Inflammatory macrophage (primary cell): Measurements from ENCODE around the gene CNEP1R1.
"Not testable (repeated sequence)": the region's sequence is repeated elsewhere in the genome, so short reads cannot be mapped to it uniquely, and the experiment has no call there.

Experiments
- DNase-seq, 2 donors: peaks; one replicate each; pipeline ENCODE4 v3.0.0-alpha.2; 2020 to 2022
- total RNA-seq, 18 experiments: gene quantifications; one replicate each; lab custom pipeline; 2026; ENCODE audit warnings: mixed read lengths in 6 of 18, inconsistent platforms in 2 of 18; lab: John Stamatoyannopoulos, UW

CNEP1R1 gene, protein sequence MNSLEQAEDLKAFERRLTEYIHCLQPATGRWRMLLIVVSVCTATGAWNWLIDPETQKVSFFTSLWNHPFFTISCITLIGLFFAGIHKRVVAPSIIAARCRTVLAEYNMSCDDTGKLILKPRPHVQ
- 22.7 to 69.1 (median 42.3) reads per million in 18 experiments for total RNA-seq

DNA sequence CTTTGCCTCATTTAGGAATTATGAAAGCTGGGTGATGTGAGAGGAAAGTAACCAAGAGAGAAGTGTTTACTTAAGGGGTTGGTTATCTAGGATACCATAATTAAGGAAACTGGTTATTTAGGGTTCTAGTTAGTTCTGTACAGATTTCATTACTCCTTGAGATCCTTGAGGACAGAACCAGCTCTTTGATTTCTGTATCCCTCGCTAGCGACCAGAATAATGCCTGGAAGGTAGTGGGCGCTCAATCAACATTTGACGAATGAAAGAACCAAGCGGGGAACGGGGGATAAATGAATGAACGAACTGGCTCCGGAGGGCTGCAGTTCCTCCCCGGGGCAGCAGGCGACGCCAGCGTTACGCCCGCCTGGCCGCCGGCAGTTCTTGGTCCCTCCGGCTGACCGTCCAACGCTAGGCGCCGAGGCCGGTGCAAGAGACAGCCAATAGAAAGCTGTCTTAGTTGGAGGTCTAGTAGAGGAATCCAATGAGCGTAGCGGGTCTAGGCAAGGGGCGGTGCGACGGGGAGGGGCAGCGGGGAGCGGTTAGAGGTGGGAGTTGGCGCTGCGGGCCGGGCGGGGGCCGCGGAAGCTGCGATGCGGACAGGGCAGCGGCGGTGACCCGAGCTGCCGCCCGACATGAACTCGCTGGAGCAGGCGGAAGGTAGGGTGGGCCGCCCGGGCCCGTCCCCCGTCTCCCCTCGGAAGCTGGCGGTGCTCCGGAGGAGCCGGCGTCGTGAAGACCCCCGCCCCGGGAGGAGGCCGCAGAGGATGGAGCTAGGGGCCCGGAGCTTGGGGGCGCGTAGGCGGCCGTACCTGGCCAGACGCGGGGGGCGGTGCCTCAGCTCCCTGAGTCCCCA, at the start of gene CNEP1R1:
CNEP1R1 (plus strand) TSS at position 542 of the 853 bp plus-strand sequence; CDS start at position 633, 91 bp downstream.
- peak; percentile 97 to 99 for DNase-seq

DNA sequence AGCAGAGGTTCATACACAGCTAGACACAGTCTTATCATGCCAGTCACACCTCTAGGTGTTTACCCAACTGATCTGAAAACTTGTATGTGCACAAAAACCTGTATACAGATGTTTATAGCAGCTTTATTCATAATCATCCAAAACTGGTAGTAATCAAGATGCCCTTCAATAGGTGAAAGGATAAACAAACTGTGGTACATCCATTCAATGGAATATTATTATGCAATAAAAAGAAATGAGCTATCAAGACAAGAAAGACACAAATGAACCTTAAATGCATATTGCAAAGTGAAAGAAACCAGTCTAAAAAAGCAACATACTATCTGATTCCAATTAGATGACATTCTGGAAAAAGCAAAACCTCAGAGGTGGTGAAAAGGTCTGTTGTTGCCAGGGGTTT, 47.6 kb upstream of the CNEP1R1 start:
- DNase-seq = no peak

DNA sequence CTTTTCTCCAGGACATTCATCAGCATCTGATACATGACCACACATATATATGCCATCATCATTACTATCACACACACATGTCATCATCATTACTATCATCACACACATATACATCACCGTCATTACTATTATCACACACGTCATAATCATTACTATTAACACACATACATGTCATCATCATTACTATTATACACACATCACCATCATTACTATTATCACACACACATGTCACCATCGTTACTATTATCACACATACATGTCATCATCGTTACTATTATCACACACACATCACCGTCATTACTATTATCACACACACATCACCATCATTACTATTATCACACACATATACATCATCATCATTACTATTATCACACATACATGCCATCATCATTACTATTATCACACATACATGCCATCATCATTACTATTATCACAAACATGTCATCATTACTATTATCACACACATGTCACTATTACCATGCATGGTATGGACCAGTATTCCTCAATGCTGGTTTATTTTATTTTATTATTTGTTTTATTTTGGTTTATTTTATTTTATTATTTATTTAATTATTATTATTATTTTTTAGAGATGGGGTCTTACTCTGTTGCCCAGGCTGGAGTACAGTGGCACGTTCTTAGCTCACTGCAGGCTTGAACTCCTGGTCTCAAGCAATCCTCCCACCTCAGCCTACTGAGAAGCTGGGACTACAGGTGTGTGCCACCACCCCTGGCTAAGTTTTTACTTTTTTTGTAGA, 46.3 kb upstream of the CNEP1R1 start:
- DNase-seq = no peak

DNA sequence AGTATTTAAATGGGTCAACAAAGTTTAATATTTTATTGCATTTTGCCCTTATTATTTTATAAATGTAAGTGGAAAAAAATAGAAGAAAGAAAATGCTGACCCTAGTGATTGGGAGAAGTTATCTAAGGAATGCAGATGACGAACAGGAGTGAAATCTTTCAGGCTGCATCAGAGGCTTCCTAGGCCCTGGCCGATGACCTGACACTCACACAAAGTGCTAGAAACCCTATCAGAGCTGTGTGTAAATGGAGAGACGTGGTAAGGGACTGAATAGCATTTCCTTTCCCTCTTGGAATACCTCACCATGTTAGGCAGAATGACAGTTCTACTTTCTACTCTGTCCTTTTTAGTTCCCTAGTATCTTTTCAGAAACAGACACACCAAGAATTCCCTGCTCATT, 44.9 kb upstream of the CNEP1R1 start:
- DNase-seq = no peak

DNA sequence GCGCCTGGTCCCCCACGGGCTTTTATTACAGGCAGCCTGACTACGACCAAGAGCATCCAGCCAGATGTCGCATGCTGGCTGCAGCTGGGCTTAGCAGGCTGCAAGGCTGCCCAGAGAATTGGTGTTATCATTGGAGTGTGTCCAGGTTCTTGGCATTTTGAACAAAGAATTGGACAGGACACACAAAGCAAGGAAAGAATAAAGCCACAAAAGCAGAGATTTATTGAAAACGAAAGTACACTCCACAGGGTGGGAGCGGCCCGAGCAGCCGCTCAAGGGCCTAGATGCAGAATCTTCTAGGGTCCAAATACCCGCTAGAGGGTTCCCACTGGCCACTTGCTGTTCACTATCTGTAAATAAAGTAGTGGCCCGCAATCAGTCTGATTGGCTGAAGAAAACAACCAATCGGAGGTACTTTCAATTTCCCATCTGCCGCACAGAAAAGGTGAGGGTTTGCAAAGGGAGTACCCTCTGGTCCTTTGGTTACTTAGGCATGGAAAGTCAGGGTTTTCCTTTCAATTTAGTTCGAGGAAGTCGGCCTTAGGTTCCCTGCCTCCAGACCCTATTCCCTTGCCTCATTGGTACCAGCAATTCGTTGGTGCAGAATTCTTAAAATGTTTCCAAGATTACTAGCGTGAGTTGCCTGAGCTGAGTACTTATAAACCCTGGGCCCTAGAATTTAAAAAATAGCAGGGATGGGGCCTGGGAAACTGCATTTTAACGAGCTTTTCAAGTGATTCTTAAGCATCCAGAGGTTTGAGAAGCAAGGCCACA, 38.5 kb upstream of the CNEP1R1 start:
- no peak for DNase-seq

DNA sequence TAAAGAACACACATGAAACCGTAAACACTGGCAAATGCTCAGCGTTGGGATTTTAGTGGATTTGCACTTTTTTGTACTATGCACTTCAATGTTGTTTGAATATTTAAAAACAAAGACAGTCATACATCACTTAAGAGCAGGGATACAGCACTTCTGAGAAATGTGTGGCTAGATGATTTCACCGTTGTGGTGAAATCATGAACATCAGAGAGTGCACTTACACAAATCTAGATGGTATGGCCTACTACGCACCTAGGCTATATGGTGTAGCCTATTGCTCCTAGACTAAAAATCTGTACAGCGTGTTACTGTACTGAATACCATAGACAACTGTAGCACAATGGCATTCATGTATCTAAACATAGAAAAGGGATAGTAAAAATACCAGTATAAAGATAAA, 37.6 kb upstream of the CNEP1R1 start:
- no peak for DNase-seq

DNA sequence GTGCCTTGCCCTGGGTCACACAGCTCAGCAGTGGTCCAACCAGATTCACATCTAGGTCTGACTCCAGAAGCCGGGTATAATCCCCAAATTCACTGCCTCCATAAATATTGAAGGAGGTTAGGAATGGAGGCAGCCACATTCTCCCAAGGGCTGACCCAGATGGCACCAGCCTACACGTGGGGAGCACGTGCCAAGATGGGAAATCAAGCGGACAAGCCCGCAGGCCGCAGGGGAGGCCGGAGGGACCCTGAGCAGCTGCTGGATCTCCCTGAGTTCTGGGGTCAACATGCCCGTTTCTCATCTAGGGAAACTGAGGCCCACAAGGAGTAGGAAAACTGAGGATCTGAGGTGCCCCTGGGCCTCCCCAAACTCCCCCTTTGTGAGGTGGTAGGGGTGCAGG, 32.2 kb upstream of the CNEP1R1 start:
- DNase-seq = no peak

DNA sequence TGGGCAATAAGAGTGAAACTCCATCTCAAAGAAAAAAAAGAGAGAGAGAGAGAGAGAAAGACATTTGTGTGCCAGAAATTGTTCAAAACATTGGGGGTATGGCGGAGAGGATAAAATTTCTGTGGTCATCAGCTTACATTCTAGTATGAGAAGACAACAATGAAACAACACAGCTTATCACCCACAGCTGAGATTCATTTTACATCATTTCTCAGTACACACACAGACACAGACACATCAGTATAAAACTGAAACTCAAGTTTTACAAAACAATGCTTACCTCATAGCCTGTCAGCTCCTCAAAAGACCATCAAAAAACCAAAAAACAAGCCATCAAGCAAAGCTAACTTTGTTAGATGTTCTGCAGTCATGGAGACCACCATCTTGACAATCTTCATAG, 31.4 kb upstream of the CNEP1R1 start:
- DNase-seq = no peak

DNA sequence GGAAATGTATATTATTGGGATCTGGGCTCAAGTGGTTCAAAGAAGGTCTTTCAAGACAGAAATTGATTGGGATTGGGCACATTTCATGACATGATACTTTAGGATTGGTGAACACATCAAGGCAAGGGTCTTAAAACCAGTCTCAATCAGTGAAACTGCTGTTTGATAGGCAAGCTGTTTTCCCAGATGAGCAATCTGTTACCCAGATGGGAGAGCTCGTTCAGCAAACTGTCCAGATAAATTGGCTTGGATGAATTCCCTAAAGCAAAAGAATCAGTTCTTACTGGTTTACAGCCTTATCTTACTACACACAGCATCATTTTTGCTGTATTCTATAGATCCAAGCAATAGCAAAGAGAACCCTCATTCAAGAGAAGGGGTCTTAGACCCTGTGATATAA, 31.0 kb upstream of the CNEP1R1 start:
- DNase-seq = no peak

DNA sequence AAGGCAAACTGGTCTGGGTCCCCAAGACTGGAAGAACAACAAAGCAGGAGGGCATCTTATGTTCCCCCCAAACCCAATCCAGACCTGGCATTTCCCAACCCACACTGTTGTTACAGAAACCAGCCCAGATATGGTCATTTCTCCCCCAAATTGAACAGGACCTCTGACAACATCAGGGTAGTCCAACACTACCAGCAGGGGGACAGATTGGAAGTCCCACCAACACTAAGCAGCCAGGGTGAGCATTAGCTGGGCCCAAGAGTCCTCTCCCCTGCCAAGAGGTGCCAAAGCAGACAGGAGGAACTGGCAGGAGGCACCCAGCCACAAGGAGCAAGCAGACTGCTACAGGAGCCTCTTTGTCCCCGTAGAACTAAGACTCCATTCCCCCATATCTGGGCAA, 29.3 kb upstream of the CNEP1R1 start:
- DNase-seq = no peak

DNA sequence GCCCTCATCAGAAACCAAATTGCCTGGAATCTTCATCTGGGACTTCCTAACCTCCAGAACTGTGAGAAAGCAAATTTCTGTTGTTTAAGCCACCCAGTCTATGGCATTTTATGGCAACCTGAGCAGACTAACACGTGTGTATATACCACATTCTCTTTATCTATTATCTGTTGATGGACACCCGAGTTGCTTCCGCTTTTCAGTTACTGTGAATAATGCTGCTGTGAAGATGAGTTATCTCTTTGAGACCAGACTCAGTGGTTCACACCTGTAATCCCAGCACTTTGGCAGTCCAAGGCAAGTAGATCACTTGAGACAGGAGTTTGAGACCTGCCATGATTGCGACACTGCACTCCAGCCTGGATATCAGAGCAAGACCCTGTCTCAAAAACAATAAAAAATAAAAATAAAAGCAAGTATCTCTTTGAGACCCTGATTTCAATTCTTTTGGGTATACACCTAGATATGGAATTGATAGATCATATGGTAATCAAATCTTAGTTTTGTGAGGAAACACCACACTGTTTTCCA, 27.2 kb upstream of the CNEP1R1 start:
- no peak for DNase-seq

DNA sequence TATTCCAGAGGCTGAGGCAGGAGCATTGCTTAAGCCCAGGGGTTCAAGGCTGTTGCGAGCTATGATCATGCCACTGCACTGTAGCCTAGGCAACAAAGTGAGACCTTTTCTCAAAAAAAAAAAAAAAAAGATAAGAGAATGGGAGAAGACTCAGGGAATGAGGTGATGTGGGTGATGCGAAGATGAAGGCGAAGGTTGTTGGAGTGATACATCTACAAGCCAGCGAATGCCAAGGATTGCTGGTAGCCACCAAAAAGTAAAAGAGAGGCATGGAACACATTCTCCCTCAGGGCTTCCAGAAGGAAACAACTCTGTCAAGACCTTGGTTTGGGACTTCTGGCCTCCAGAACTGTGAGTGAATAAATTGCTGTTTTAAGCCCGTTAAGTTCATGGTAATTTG, 26.0 kb upstream of the CNEP1R1 start:
- no peak for DNase-seq

DNA sequence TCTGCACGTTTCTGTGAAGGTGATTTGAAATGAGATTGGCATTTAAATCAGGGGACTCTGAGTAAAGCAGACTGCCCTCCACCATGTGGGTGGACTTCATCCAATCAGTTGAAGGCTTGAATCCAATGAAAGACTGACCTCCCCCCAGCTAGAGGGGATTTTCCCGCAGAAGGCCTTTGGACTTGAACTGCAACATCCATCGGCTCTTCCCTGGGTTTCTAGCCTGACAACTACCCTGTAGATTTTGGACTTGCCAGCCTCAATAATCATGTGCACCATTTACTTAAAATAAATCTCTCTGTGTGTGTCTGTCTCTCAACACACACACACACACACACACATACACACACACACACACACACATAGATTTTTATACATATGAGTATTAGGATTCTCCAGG, 23.9 kb upstream of the CNEP1R1 start:
- DNase-seq = no peak

DNA sequence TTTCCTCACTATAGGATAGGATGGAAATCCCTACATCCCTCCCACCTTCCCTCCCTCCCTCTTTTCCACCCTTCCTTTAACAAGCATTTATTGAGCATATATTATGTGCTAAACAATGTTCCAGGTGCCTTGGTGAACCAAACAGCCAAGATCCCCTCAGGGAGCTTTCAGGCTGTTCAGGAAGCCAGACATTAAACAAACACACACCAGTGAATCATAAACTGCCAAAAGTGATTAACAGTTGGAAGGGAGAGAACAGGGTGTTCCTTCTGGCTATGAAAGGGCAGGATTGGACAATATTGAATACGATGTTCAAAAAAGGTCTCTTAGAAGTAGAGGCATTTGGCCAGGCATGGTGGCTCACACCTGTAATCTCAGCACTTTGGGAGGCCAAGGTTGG, 22.8 kb upstream of the CNEP1R1 start:
- no peak for DNase-seq

DNA sequence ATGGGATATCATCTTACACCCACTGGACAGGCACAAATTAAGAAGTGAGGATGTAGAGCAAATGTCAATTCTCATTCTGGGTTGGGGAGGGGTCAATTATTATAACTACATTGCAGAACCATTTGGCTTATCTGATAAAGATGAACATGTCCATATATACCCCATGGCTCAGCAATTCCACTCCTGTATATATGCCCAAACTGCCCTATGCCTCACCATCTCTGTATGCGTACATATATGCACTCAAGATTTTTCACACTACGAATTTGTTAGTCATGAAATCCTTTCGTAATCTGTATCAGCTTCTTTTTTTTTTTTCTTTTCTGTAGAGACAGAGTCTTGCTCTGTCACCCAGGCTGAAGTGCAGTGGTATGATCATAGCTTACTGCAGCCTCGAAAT, 20.8 kb upstream of the CNEP1R1 start:
- DNase-seq = no peak

DNA sequence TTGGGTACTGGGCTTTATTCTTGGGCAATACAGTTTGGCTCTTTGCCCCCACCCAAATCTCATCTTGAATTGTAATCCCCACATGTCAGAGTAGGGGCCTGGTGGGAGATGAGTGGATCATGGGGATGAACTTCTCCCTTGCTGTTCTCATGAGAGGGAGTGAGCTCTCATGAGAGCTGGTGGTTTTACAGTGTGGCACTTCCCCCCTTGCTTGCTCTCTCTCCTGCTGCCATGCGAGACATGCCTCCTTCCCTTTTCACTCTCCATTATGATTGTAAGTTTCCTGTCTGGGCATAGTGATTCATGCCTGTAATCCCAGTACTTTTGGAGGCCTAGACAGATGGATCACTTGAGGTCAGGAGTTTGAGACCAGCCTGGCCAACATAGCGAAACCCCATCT, 18.1 kb upstream of the CNEP1R1 start:
- peak; percentile 41 to 44 for DNase-seq

DNA sequence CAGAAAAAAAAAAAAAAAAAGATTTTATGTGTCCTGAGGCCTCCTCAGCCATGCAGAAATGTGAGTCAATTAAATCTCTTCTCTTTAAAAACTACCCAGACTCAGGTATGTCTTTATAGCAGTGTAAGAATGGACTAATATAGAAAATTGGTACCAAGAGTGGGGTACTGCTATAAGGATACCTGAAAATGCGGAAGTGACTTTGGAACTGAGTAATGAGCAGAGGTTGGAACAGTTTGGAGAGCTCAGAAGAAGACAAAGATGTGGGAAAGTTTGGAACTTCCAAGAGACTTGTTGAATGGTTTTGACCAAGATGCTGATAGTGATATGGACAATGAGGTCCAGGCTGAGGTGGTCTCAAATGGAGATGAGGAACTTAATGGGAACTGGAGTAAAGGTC, 17.3 kb upstream of the CNEP1R1 start:
- DNase-seq = no peak

DNA sequence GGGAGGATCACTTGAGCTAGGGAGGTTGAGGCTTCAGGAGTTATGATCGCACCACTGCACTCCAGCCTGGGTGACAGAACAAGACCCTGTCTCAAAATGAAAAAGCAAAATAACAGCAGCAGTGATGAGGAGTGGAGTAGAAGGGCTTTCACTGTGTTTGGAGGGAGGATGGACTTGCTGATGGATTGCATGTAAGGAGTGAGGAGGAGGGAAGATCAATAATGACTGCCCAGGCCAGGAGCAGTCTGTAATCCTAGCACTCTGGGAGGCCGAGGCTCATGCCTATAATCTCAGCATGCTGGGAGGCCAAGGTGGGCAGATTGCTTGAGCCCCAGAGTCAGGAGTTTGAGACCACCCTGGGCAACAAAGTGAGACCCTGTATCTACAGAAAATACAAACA, 14.8 kb upstream of the CNEP1R1 start:
- DNase-seq = no peak

DNA sequence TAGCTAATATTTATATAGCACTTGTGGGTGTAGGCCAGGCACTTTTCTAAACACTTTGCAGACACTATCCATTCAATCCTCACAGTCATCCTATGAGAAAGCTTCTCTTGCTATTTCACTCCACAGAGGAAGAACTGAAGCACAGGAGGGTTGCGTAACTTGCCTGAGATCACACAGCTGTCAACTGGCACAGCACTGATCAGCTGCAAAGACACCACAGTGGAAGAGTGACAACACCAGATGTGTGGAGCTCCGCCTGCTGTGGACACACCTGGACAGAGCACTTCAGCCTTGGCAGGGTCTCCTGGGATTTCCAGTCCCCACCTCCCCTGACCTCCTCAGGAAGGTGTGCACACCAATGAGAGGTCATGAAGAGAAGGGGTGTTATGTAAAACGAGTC, 13.3 kb upstream of the CNEP1R1 start:
- peak; percentile 67 to 83 for DNase-seq

DNA sequence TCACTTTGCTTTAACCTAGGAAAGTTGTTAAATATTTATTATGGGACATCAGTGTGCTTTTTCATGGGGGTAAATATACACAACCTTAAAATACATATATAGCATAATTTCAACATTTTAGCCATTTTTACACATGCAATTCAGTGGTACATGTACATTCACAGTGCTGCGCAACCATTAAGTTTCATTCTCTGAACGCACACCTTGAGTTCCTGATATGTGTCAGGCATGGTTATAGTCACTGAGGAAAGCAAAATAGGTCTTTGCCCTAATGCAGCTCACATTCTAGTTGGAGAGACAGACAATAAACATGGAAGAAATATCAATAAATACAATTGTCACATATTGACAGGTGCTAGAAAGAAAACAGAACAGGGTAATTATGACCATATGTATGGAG, 12.8 kb upstream of the CNEP1R1 start:
- DNase-seq = no peak

DNA sequence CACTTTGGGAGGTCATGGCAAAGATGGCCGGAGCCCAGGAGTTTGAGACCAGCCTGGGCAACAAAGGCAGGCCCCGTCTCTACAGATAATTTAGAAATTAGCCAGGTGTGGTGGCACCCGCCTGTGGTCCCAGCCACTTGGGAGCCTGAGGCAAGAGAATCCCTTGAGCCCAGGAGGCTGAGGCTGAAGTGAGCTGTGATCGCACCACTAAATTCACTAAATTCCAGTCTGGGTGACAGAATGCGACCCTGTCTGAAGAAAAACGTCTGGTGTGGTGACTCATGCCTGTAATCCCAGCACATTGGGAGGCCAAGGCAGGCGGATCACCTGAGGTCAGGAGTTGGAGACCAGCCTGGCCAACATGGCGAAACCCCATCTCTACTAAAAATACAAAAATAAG, 10.8 kb upstream of the CNEP1R1 start:
- not testable (repeated sequence) for DNase-seq

DNA sequence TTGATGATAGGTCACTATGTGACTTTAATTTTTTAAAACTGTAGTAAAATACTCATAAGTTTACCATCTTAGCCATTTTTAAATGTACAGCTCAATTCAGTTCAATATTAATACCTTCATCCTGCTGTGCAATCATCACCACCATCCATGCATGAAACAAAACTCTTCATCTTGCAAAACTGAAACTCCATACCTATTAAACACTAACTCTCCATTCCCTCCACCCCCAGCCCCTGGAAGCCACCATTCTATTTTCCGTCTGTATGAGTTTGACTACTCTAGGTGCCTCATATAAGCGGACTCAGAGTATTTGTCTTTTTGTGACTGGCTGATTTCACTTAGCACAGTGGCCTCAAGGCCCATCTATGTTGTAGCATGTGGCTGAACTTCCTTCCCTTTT, 9.4 kb upstream of the CNEP1R1 start:
- DNase-seq = no peak

DNA sequence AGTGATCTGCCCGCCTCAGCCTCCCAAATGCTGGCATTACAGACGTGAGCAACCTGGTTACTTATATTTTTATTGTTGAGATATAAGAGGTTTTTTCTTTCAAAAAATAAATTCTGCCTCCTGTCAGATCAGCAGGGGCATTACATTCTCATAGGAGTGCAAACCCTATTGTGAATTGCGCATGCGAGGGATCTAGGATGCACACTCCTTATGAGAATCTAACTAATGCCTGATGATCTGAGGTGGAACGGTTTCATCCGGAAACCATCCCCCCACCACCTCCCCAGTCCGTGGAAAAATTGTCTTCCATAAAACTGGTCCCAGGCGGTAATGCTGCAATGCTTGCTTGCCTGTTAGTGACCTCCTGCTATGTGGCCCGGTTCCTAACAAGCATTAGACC, 7.5 kb upstream of the CNEP1R1 start:
- DNase-seq = no peak
